Nephron (organoid): ENCODE results near the gene SMIM38.
A peak's percentile ranks its signal among the peaks of the same experiment; 100 is the strongest.

ENCODE experiments used
- H3K27ac Mint-ChIP-seq, 3 experiments: 2 replicates each; pipeline ENCODE4 v1.8.0; 2020; ENCODE audit warnings: mixed read lengths in 3 of 3, mild to moderate bottlenecking in 2 of 3, moderate library complexity in 1 of 3
- H3K27me3 Mint-ChIP-seq: 2 replicates; pipeline ENCODE4 v1.8.0; 2021; ENCODE audit warnings: low read depth, mild to moderate bottlenecking, moderate library complexity, mixed read lengths
- H3K36me3 Mint-ChIP-seq: 2 replicates; pipeline ENCODE4 v1.8.0; 2020; ENCODE audit warnings: low read depth, mixed read lengths
- H3K4me1 Mint-ChIP-seq: 2 replicates; pipeline ENCODE4 v1.8.0; 2020; ENCODE audit warnings: mixed read lengths
- H3K4me3 Mint-ChIP-seq, 3 experiments: 2 replicates each; pipeline ENCODE4 v1.8.0; 2020; ENCODE audit warnings: mild to moderate bottlenecking in 3 of 3, mixed read lengths in 3 of 3, moderate library complexity in 2 of 3
- H3K9me3 Mint-ChIP-seq: 2 replicates; pipeline ENCODE4 v1.8.0; 2020; ENCODE audit warnings: mixed read lengths
- TF ChIP-seq, protein P1 (sequence below), 3 experiments: fragments of 200-600 bp; sonication (generic); IDR thresholded peaks; one replicate each; pipeline ENCODE4 v1.5.0; 2021; ENCODE audit warnings: antibody characterized with exemption in 3 of 3; ENCODE audit not compliant: unreplicated experiment in 3 of 3

The SMIM38 gene

DNA sequence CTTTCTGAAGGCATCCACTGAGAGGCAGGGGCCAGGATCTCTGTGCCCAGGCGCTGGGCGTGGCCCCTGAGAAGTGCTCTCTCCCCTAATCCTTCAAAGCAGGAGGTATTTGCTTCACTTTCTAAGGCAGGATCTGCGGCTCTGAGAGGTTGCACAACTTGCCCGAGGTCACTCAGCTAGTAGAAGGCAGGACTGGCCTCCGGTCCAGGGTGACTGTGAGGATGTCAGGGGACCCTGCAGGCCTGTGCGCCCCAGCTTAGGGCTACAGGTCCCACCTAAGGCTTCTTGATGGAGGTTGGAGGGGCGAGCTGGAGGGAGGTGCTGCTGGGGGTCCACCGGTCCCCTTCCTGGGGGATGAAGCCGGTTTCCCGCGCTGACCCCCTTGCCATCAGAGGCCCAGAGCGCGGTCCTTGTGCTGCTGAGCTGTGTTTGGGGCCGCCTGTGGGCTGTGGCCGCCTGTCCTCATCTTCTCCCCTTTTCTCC is 979 bp downstream of the SMIM38 start:
- Mint-ChIP-seq H3K27ac (peak overlapping the region; percentile 87 to 100 (median 98)), H3K4me3 (peak overlapping the region in 1 of 3 experiments; percentile 72), H3K27me3 (peaks cover 21% of the 10 kb centered on the region)

DNA sequence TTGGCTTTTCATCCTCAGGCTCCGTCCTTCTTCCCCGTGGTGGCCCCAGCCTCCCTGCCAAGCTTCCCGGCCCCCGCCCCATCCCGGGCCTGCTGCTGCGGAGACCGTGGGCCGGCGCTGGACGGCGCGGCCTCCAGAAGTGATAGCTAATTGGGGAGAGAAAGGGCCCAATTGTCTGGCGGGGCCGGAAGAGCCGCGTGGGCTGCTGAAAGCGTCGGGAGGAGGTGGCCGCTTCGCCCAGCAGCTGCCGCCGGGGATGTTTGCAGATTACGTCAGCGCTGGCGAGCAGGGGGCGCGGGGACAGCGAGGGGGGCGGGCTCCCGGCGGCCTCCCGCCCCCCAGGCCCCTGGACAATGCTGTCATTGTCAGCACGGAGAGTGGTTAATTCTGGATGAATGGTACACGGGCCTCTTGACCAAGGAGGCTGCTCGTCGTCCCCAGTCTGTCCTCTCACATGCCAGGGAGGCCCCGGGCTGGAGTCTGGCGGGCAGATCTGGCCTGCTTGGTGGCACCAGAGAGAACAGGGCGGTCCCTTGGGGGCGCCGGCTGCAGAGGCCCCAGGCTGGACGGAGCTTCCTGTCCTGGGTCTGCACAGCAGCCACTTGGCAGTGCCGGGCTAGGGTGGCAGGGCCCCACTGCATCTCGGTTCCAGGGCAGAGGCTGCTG is 1.6 kb downstream of the SMIM38 start:
- no peak overlapping the region for H3K4me3 Mint-ChIP-seq
- TF ChIP-seq, protein P1, sequence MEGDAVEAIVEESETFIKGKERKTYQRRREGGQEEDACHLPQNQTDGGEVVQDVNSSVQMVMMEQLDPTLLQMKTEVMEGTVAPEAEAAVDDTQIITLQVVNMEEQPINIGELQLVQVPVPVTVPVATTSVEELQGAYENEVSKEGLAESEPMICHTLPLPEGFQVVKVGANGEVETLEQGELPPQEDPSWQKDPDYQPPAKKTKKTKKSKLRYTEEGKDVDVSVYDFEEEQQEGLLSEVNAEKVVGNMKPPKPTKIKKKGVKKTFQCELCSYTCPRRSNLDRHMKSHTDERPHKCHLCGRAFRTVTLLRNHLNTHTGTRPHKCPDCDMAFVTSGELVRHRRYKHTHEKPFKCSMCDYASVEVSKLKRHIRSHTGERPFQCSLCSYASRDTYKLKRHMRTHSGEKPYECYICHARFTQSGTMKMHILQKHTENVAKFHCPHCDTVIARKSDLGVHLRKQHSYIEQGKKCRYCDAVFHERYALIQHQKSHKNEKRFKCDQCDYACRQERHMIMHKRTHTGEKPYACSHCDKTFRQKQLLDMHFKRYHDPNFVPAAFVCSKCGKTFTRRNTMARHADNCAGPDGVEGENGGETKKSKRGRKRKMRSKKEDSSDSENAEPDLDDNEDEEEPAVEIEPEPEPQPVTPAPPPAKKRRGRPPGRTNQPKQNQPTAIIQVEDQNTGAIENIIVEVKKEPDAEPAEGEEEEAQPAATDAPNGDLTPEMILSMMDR (IDR thresholded peaks at IDR 0.05; ENCODE audit: unreplicated experiment in 3 of 3) = no peak
- peaks cover 24% of the 10 kb centered on the region for H3K4me1 Mint-ChIP-seq
- peaks cover 9% of the 10 kb centered on the region for H3K9me3 Mint-ChIP-seq
- peak overlapping the region in 2 of 3 experiments; percentile 73 to 100 for H3K27ac Mint-ChIP-seq
- H3K27me3 Mint-ChIP-seq = peaks cover 16% of the 10 kb centered on the region
- peaks cover 9% of the 10 kb centered on the region for H3K36me3 Mint-ChIP-seq

More for the DNA sequence above, 979 bp downstream of the SMIM38 start:
- TF ChIP-seq, protein P1 (IDR thresholded peaks at IDR 0.05; ENCODE audit: unreplicated experiment in 3 of 3) = no peak
- Mint-ChIP-seq H3K36me3 (peaks cover 8% of the 10 kb centered on the region), H3K9me3 (peaks cover 4% of the 10 kb centered on the region), H3K4me1 (peaks cover 29% of the 10 kb centered on the region)

DNA sequence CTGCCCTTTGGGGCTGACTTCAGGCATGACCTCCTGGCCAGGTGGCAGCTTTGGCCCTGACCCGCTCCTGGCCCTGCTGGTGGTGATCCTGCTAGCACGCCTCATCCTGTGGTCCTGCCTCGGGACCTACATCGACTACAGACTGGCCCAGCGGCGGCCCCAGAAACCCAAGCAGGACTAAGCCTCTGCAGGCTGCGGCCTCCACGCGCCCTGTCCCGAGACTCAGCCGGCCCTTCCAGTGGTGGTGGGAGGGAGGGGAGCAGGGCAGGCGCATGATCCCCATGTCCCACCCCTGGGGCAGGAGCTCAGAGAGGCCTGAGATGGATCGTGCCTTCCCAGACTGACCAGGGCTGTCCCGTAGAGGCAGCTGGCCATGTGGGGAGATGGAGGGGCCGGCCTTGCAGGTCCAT is 2.1 kb downstream of the SMIM38 start:
- peaks cover 12% of the 10 kb centered on the region for H3K27me3 Mint-ChIP-seq

DNA sequence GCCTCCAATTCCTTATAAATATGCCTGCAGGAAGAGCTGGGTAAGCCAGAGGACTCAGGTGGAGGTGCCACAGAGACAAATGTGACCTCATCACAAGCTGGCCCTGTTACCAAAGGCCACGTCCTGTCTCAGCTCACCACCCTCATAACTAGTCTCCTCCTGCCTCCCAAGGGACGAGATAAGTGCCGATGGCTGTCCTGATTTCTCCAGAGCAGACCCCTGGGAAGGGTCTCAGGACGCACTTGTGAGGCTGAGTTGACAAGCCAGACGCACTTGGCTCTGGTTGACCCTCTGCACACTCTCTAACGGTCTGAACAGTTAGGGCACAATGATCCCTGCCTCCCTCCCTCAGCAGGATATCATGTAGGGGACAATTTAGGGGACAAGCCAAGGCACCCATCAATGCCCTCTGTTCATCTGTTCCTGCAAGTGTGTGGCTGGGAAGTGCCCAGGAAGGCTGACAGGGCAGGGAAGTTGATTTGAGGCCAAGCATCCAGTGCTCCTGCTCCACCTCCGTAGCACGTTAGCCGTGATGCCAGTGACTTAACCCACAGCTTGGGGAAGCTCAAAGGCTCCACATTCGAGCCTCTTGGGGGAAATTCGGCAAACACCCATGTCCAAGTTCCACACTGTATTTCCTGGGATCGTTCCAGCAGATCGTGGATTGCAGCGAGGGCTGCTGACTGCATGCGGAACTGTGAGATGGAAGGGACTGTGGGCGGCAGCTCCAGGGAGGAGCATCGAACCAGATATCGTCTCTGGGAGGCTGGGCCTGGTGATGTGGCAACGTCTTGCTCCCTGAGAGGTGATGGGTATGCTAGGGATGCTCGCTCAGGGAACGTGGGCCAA is 2.8 kb downstream of the SMIM38 start:
- H3K4me3 Mint-ChIP-seq = no peak overlapping the region
- peak overlapping the region in 1 of 3 experiments; percentile 26 for H3K27ac Mint-ChIP-seq
- peaks cover 9% of the 10 kb centered on the region for H3K36me3 Mint-ChIP-seq
- H3K27me3 Mint-ChIP-seq = peaks cover 6% of the 10 kb centered on the region
- peaks cover 18% of the 10 kb centered on the region for H3K9me3 Mint-ChIP-seq
- peaks cover 14% of the 10 kb centered on the region for H3K4me1 Mint-ChIP-seq
- TF ChIP-seq, protein P1 (IDR thresholded peaks at IDR 0.05; ENCODE audit: unreplicated experiment in 3 of 3) = no peak

More for the DNA sequence above, 2.1 kb downstream of the SMIM38 start:
- Mint-ChIP-seq H3K36me3 (peaks cover 9% of the 10 kb centered on the region), H3K27ac (no peak overlapping the region), H3K9me3 (peaks cover 14% of the 10 kb centered on the region), H3K4me1 (peaks cover 20% of the 10 kb centered on the region), H3K4me3 (no peak overlapping the region)
- TF ChIP-seq, protein P1 (IDR thresholded peaks at IDR 0.05; ENCODE audit: unreplicated experiment in 3 of 3) = no peak

DNA sequence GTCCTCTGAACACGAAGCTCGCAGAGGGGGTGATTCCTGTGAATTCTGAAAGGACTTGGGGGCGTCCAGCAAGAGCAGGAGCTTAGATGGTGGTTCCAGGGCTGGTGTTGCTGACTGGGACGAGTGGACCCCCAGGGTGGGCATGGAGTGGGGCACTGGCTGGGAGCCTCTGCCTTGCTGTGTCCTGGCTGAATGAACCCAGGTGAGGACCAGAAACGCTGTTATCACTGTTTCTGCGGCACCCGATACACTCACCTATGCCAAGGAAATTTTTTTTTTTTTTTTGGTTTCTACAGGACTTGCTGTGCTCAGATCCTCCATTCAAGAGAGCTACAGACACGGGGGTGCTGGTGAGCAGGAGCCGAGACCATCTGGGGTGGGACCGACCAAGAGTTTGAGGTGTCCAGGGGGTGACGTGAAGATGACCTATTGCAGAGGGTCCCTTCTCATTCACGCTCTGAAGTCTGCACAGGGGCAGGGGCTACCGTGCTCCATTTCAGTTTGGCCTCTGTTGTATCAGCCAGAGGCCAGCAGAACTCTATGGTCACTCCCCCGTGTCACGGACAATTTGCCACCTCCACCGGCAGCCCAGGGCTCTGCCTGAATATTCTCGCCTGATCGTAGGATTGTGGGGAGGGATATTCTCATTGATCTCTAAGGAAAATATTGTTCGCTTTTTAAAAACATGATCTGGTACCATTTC is 3.6 kb downstream of the SMIM38 start:
- Mint-ChIP-seq H3K9me3 (peaks cover 23% of the 10 kb centered on the region), H3K4me1 (peaks cover 12% of the 10 kb centered on the region), H3K27me3 (peaks cover 8% of the 10 kb centered on the region), H3K36me3 (peaks cover 9% of the 10 kb centered on the region), H3K4me3 (no peak overlapping the region), H3K27ac (peak overlapping the region in 1 of 3 experiments; percentile 62)
- TF ChIP-seq, protein P1 (IDR thresholded peaks at IDR 0.05; ENCODE audit: unreplicated experiment in 3 of 3) = no peak
